ENCODE measurements around the gene UBE2I. TPM values are rescaled to one million over a fixed set of nuclear protein-coding genes. Genes with fewer than 3 reads are reported as not detected.

The UBE2I gene
- total RNA-seq, 2 donors from 2014 or later = 101 to 143 TPM

GRCh38 chr16:1279081-1279944 lies 30.1 kb upstream of the UBE2I start:
- Histone ChIP-seq H3K9me3 (no peaks in the 10 kb centered on the region), H3K27ac (no peak overlapping the region), H3K4me3 (no peak overlapping the region), H3K9ac (ENCODE audit: low read depth in 2 of 2, low read length in 2 of 2) (no peak overlapping the region), H3K4me1 (no peaks in the 10 kb centered on the region), H3K27me3 (peaks cover 4% of the 10 kb centered on the region), H3K36me3 (no peaks in the 10 kb centered on the region)
- intact Hi-C loops (cut with DNase I) = no loop called here
- no peak for DNase-seq
- TF ChIP-seq CTCF (IDR thresholded peaks at IDR 0.05) = no peak

- H3K27ac ChIP-seq = no peak overlapping the region
- no peaks in the 10 kb centered on the region for H3K4me1 ChIP-seq
- no peak for DNase-seq
- no peak overlapping the region for H3K9ac ChIP-seq (ENCODE audit: low read depth in 2 of 2, low read length in 2 of 2)
- no peaks in the 10 kb centered on the region for H3K9me3 ChIP-seq
- no peaks in the 10 kb centered on the region for H3K36me3 ChIP-seq
- H3K27me3 ChIP-seq = peaks cover 4% of the 10 kb centered on the region
- TF ChIP-seq CTCF (IDR thresholded peaks at IDR 0.05) = no peak
- intact Hi-C loops (cut with DNase I) = no loop called here
- no peak overlapping the region for H3K4me3 ChIP-seq
Measured at GRCh38 chr16:1279945-1280589, 29.4 kb upstream of the UBE2I start.

GRCh38 chr16:1280783-1281182 lies 28.7 kb upstream of the UBE2I start:
- Histone ChIP-seq H3K27me3 (peaks cover 4% of the 10 kb centered on the region), H3K4me3 (no peak overlapping the region), H3K9ac (ENCODE audit: low read depth in 2 of 2, low read length in 2 of 2) (no peak overlapping the region), H3K36me3 (no peaks in the 10 kb centered on the region), H3K4me1 (no peaks in the 10 kb centered on the region), H3K9me3 (no peaks in the 10 kb centered on the region), H3K27ac (no peak overlapping the region)
- intact Hi-C loops (cut with DNase I) = no loop called here
- no peak for TF ChIP-seq CTCF (IDR thresholded peaks at IDR 0.05)
- DNase-seq = no peak

- H3K27me3 ChIP-seq = peaks cover 4% of the 10 kb centered on the region
- H3K9ac ChIP-seq (ENCODE audit: low read depth in 2 of 2, low read length in 2 of 2) = no peak overlapping the region
Measured at GRCh38 chr16:1281517-1281916, 27.9 kb upstream of the UBE2I start.

More at GRCh38 chr16:1281517-1281916, 27.9 kb upstream of the UBE2I start:
- Histone ChIP-seq H3K4me1 (no peaks in the 10 kb centered on the region), H3K36me3 (no peaks in the 10 kb centered on the region), H3K27ac (no peak overlapping the region), H3K4me3 (no peak overlapping the region), H3K9me3 (no peaks in the 10 kb centered on the region)
- DNase-seq = no peak
- TF ChIP-seq CTCF (IDR thresholded peaks at IDR 0.05) = no peak
- intact Hi-C loops (cut with DNase I) = no loop called here

Measured in colonic mucosa (tissue), 4 donors.